HG02938 (cell line): ENCODE data around the gene ZDHHC17.
A peak's percentile ranks its signal among the peaks of the same experiment; 100 is the strongest.
"Not testable (repeated sequence)": the region's sequence is repeated elsewhere in the genome, so short reads cannot be mapped to it uniquely, and the experiment has no call there.

ENCODE experiments used
- ATAC-seq: cut with Tn5 transposase; IDR thresholded peaks from one replicate; pipeline ENCODE4 v1.9.1; 2021; ENCODE audit warnings: mild to moderate bottlenecking, moderate library complexity; ENCODE audit not compliant: unreplicated experiment

Gene ZDHHC17

GRCh38 chr12:76766161-76766560 lies 2.2 kb downstream of the ZDHHC17 start:
- no peak for ATAC-seq

- no peak for ATAC-seq
These were observed 4.7 kb downstream of the ZDHHC17 start for GRCh38 chr12:76768576-76768975.

GRCh38 chr12:76777765-76778216 lies 13.9 kb downstream of the ZDHHC17 start:
- ATAC-seq, result peak; percentile 100

GRCh38 chr12:76778364-76778763 lies 14.4 kb downstream of the ZDHHC17 start:
- ATAC-seq, result no peak

- ATAC-seq, result not testable (repeated sequence)
These were observed 15.4 kb downstream of the ZDHHC17 start for GRCh38 chr12:76779310-76779709.

GRCh38 chr12:76781321-76781720 lies 17.4 kb downstream of the ZDHHC17 start:
- no peak for ATAC-seq

GRCh38 chr12:76782526-76782925 lies 18.6 kb downstream of the ZDHHC17 start:
- no peak for ATAC-seq

- ATAC-seq, result no peak
These were observed 20.7 kb downstream of the ZDHHC17 start for GRCh38 chr12:76784600-76785051.

- no peak for ATAC-seq
These were observed 21.5 kb downstream of the ZDHHC17 start for GRCh38 chr12:76785407-76785806.

GRCh38 chr12:76786986-76787385 lies 23.1 kb downstream of the ZDHHC17 start:
- ATAC-seq, result no peak

- ATAC-seq, result no peak
These were observed 23.8 kb downstream of the ZDHHC17 start for GRCh38 chr12:76787689-76788088.

GRCh38 chr12:76789335-76790050 lies 25.6 kb downstream of the ZDHHC17 start:
- ATAC-seq, result no peak

GRCh38 chr12:76790564-76791552 lies 26.9 kb downstream of the ZDHHC17 start:
- peak; percentile 46 for ATAC-seq

GRCh38 chr12:76792828-76793227 lies 28.9 kb downstream of the ZDHHC17 start:
- no peak for ATAC-seq

- ATAC-seq, result no peak
These were observed 34.9 kb downstream of the ZDHHC17 start for GRCh38 chr12:76798864-76799263.

GRCh38 chr12:76799362-76799761 lies 35.4 kb downstream of the ZDHHC17 start:
- no peak for ATAC-seq

GRCh38 chr12:76802060-76802459 lies 38.1 kb downstream of the ZDHHC17 start:
- ATAC-seq, result no peak

- no peak for ATAC-seq
These were observed 40.6 kb downstream of the ZDHHC17 start for GRCh38 chr12:76804435-76804976.

GRCh38 chr12:76810671-76811419 lies 46.9 kb downstream of the ZDHHC17 start:
- ATAC-seq, result no peak

GRCh38 chr12:76811976-76812375 lies 48.1 kb downstream of the ZDHHC17 start:
- ATAC-seq, result no peak

- ATAC-seq, result no peak
These were observed 49.4 kb downstream of the ZDHHC17 start for GRCh38 chr12:76813265-76813664.
